Peyer's patch (tissue), 4 donors: Measurements from ENCODE around the gene TSPAN12. TPM values are rescaled to one million over a fixed set of nuclear protein-coding genes. Genes with fewer than 3 reads are reported as not detected.

Source experiments
- DNase-seq, 3 donors: peaks; one replicate each; pipeline ENCODE4 v3.0.0-alpha.2; 2017 to 2019
- H3K27ac ChIP-seq, 4 donors: fragments of 200-600 bp; sonication (generic); one replicate each; pipeline ENCODE4 v1.5.1; 2016 to 2019
- H3K27me3 ChIP-seq, 2 donors: fragments of 200-600 bp; sonication (generic); one replicate each; pipeline ENCODE4 v1.5.1; 2019
- H3K36me3 ChIP-seq, 3 donors: fragments of 200-600 bp; sonication (generic); one replicate each; pipeline ENCODE4 v1.5.1; 2016 to 2019
- H3K4me1 ChIP-seq, 4 donors: fragments of 200-600 bp; sonication (generic); one replicate each; pipeline ENCODE4 v1.5.1; 2016 to 2019
- H3K4me3 ChIP-seq, 4 donors: fragments of 200-600 bp; sonication (generic); 1 replicate in 3 of 4; 2 replicates in 1 of 4; pipeline ENCODE4 v1.5.1; 2016 to 2019; ENCODE audit warnings: mild to moderate bottlenecking in 1 of 4
- H3K9me3 ChIP-seq, 4 donors: fragments of 200-600 bp; sonication (generic); one replicate each; pipeline ENCODE4 v1.5.1; 2016 to 2019; ENCODE audit warnings: mild to moderate bottlenecking in 1 of 4
- CTCF ChIP-seq, 6 experiments: fragments of 450-650 bp in 4 of 6; fragments of 200-600 bp in 2 of 6; sonication (generic) in 1 of 6; IDR thresholded peaks; one replicate each; pipeline ENCODE4 v1.5.1; 2017 to 2019; ENCODE audit warnings: antibody characterized with exemption in 6 of 6, mild to moderate bottlenecking in 3 of 6, moderate library complexity in 1 of 6
- POLR2A ChIP-seq, 2 donors: fragments of 450-650 bp; IDR thresholded peaks; one replicate each; pipeline ENCODE4 v1.5.1; 2017; ENCODE audit warnings: antibody characterized with exemption in 2 of 2, mild to moderate bottlenecking in 2 of 2, moderate library complexity in 2 of 2
- total RNA-seq, 4 donors: library from RNA; depleted of rRNA; stranded (reverse); fragments of >200 nt; gene quantifications; one replicate each; pipeline ENCODE4 v1.1.0, GENCODE V29; 2016

TSPAN12 gene
- total RNA-seq, 4 donors from 2014 or later: 13.2 to 103 (median 84.6) TPM

DNA sequence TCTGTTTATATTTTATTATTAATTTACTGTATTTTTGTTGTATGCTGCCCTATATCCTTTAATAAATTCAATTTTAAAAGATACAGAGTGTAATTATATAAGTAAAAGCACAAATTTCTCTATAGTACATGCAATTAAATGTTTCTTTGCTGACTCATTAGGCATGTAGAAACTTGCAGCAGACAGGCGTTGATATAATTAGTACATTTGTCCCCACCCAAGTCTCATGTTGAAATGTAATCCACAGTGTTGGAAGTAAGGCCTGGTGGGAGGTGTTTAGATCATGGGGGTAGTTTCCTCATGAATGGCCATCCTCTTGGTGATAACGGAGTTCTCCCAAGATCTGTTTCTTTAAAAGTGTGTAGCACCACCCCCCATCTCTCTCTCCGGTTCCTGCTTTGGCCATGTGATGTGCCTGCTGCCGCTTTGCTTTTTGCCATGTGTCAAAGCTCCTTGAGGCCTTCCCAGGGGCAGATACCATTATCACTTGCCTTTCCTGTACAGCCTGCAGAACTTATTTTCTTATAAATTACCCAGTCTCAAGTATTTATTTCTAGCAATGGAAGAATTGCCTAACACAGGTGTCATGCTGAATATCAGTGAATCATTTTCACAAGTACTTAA lies 63.7 kb downstream of the TSPAN12 start:
- TF ChIP-seq CTCF (IDR thresholded peaks at IDR 0.05) (no peak), POLR2A (IDR thresholded peaks at IDR 0.05) (no peak)
- peaks cover 0 to 4% (median 0%) of the 10 kb centered on the region in 3 donors for H3K36me3 ChIP-seq
- H3K4me1 ChIP-seq: no peaks in the 10 kb centered on the region
- no peak for DNase-seq
- peaks cover 0 to 3% of the 10 kb centered on the region in 2 donors for H3K27me3 ChIP-seq
- no peak overlapping the region for H3K27ac ChIP-seq
- H3K9me3 ChIP-seq: no peaks in the 10 kb centered on the region
- no peak overlapping the region for H3K4me3 ChIP-seq

DNA sequence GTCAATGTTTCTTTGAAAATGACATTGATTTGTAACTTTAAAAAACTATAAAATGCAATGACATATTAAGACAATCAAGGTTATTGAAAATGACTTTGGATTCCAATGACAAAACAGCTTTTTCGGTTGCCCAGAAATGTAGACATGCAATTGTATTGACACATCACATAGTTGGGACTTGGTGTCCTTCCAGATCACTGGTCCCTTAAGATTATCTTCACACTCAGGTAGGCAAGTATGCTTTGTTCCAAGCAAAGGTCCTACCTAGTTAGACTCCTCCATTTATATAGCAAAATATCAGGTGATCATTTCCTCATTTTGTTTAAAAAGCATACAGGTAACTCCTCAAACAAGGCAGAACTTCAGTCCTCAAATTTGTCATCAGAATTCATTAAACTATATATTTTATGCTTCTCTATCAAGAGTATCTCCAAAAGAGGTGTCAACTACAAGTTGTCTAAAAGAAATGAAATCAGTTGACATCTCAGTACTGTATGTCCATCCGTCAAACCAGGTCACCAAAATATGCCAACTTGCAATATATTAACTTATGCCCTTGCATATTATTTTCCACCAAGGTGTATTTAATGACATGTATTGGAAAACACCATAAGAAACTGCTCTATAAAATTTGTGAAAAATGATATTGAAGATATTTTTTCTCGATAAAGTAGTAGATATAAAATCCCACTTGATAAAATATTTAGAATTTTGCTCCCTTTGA lies 64.6 kb downstream of the TSPAN12 start:
- no peak overlapping the region for H3K27ac ChIP-seq
- TF ChIP-seq POLR2A (IDR thresholded peaks at IDR 0.05): no peak
- no peak for TF ChIP-seq CTCF (IDR thresholded peaks at IDR 0.05)
- H3K4me3 ChIP-seq: no peak overlapping the region
- no peaks in the 10 kb centered on the region for H3K4me1 ChIP-seq
- peaks cover 0 to 5% (median 0%) of the 10 kb centered on the region in 3 donors for H3K36me3 ChIP-seq
- no peaks in the 10 kb centered on the region for H3K9me3 ChIP-seq
- H3K27me3 ChIP-seq: peaks cover 0 to 3% of the 10 kb centered on the region in 2 donors
- DNase-seq: no peak

GRCh38 chr7:120792861-120793130 lies 65.1 kb downstream of the TSPAN12 start:
- no peak for DNase-seq
- TF ChIP-seq CTCF (IDR thresholded peaks at IDR 0.05): no peak
- TF ChIP-seq POLR2A (IDR thresholded peaks at IDR 0.05): no peak
- no peaks in the 10 kb centered on the region for H3K9me3 ChIP-seq
- peaks cover 0 to 7% (median 0%) of the 10 kb centered on the region in 3 donors for H3K36me3 ChIP-seq
- H3K27ac ChIP-seq: no peak overlapping the region
- peaks cover 0 to 3% of the 10 kb centered on the region in 2 donors for H3K27me3 ChIP-seq
- no peak overlapping the region for H3K4me3 ChIP-seq
- no peaks in the 10 kb centered on the region for H3K4me1 ChIP-seq

- H3K36me3 ChIP-seq: peaks cover 0 to 7% (median 0%) of the 10 kb centered on the region in 3 donors
- H3K4me1 ChIP-seq: no peaks in the 10 kb centered on the region
- no peak overlapping the region for H3K4me3 ChIP-seq
- no peaks in the 10 kb centered on the region for H3K9me3 ChIP-seq
- TF ChIP-seq POLR2A (IDR thresholded peaks at IDR 0.05) (no peak), CTCF (IDR thresholded peaks at IDR 0.05) (peak; percentile 9 to 79 (median 72))
- peaks cover 0 to 3% of the 10 kb centered on the region in 2 donors for H3K27me3 ChIP-seq
- DNase-seq: peak; percentile 56 to 87 (median 83)
- no peak overlapping the region for H3K27ac ChIP-seq
Observed at GRCh38 chr7:120792091-120792860, 65.7 kb downstream of the TSPAN12 start.

- Histone ChIP-seq H3K27me3 (no peaks in the 10 kb centered on the region), H3K27ac (no peak overlapping the region), H3K36me3 (peaks cover 0 to 3% (median 0%) of the 10 kb centered on the region in 3 donors), H3K4me3 (no peak overlapping the region), H3K9me3 (no peaks in the 10 kb centered on the region), H3K4me1 (no peaks in the 10 kb centered on the region)
- no peak for DNase-seq
- TF ChIP-seq POLR2A (IDR thresholded peaks at IDR 0.05): no peak
Observed at GRCh38 chr7:120785095-120785494, 72.8 kb downstream of the TSPAN12 start.

- no peak overlapping the region for H3K27ac ChIP-seq
- H3K9me3 ChIP-seq: no peaks in the 10 kb centered on the region
- no peak overlapping the region for H3K4me3 ChIP-seq
- H3K27me3 ChIP-seq: no peaks in the 10 kb centered on the region
- DNase-seq: no peak
- H3K4me1 ChIP-seq: no peaks in the 10 kb centered on the region
- TF ChIP-seq CTCF (IDR thresholded peaks at IDR 0.05): no peak
- no peak for TF ChIP-seq POLR2A (IDR thresholded peaks at IDR 0.05)
- H3K36me3 ChIP-seq: peaks cover 0 to 3% (median 0%) of the 10 kb centered on the region in 3 donors
Observed at GRCh38 chr7:120783721-120784120, 74.2 kb downstream of the TSPAN12 start.
